COR-L47 (cell line): ENCODE measurements around the gene CAMSAP2.

Experiments used
- DNase-seq: peaks from one replicate; lab custom pipeline; 2025; lab: John Stamatoyannopoulos, UW

The CAMSAP2 gene, protein sequence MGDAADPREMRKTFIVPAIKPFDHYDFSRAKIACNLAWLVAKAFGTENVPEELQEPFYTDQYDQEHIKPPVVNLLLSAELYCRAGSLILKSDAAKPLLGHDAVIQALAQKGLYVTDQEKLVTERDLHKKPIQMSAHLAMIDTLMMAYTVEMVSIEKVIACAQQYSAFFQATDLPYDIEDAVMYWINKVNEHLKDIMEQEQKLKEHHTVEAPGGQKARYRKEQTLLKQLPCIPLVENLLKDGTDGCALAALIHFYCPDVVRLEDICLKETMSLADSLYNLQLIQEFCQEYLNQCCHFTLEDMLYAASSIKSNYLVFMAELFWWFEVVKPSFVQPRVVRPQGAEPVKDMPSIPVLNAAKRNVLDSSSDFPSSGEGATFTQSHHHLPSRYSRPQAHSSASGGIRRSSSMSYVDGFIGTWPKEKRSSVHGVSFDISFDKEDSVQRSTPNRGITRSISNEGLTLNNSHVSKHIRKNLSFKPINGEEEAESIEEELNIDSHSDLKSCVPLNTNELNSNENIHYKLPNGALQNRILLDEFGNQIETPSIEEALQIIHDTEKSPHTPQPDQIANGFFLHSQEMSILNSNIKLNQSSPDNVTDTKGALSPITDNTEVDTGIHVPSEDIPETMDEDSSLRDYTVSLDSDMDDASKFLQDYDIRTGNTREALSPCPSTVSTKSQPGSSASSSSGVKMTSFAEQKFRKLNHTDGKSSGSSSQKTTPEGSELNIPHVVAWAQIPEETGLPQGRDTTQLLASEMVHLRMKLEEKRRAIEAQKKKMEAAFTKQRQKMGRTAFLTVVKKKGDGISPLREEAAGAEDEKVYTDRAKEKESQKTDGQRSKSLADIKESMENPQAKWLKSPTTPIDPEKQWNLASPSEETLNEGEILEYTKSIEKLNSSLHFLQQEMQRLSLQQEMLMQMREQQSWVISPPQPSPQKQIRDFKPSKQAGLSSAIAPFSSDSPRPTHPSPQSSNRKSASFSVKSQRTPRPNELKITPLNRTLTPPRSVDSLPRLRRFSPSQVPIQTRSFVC (N-terminal part only)

DNA sequence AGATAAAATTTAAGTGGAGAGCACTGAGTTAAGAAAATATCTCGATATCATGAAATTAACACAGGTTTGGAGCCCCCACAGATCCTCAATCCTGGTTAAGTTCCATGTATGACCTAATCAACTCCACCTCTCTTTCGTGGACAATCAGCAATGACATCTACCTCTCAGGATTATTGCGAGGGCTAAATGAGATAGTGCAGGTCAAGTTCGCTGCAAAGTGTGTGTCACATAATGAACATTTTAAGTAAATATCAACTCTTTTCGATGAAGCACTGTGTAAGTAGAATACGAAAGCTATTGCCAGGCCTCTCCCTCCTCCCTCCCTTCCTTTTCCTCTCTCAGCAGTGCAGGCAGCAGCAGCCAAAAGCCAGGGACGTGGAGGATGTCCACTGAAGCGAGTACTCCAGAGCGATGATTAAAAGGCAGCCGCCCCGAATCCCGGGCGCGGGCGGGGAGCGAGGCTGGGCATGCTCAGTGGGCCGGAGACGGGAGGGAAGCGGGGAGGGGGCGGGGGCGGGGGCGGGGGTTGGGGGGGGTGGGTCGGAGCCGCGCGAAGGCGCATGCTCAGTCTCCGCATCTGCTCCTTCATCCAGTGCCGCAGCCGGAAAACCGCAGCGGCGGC is at the start of gene CAMSAP2:
Gene CAMSAP2 (plus strand): TSS at position 567 of the 622 bp plus-strand sequence. CDS start 935 bp downstream, outside the sequence.
- peak; percentile 89 for DNase-seq

- no peak for DNase-seq
Measured at GRCh38 chr1:200692316-200692715, 46.4 kb upstream of the CAMSAP2 start.

- no peak for DNase-seq
Measured at GRCh38 chr1:200693327-200693726, 45.4 kb upstream of the CAMSAP2 start.

- no peak for DNase-seq
Measured at GRCh38 chr1:200694738-200695137, 44.0 kb upstream of the CAMSAP2 start.

DNA sequence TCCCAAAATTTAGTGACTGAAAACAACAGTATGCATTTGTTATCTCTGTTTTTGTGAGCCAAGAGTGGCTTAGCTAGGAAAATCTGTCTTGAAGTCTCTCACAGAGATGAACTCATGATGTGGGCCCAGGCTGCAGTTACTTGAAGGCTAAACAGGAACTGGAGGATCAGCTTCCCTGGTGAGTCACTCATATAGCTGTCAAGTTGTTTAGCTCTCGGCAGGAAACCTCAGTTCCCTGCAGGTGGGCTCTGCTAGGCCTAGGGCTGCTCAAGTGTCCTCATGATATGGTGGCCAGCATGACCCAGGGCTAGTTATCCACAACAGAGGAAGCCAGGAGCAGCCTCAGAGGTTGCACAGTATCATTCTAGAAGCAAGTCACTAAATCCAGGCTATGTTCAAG is 38.8 kb upstream of the CAMSAP2 start:
- peak; percentile 23 for DNase-seq

DNA sequence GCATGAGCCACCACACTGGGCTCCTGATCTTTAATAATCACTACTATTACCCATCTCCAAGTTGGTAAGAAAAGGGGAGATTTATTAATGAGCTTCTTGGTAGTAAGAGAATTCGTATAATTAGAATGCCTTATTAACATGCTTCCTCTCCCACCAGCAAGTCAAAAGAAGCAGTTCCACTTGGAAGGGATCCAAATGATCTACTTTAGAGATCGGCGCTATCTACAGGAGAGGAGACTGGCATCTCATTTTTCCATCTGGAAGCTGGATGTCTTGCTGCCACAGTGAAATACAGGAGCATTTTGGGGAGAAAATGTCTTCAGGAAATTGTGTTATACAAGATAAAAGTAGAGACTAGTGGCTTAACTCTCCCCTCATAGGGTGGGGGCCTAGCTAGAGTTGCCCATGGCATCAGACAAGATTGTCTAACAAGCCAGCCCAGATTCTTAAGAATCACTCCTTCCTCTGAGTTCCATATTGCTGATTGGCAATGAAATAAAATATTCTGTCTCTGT is 33.6 kb upstream of the CAMSAP2 start:
- DNase-seq: no peak

DNA sequence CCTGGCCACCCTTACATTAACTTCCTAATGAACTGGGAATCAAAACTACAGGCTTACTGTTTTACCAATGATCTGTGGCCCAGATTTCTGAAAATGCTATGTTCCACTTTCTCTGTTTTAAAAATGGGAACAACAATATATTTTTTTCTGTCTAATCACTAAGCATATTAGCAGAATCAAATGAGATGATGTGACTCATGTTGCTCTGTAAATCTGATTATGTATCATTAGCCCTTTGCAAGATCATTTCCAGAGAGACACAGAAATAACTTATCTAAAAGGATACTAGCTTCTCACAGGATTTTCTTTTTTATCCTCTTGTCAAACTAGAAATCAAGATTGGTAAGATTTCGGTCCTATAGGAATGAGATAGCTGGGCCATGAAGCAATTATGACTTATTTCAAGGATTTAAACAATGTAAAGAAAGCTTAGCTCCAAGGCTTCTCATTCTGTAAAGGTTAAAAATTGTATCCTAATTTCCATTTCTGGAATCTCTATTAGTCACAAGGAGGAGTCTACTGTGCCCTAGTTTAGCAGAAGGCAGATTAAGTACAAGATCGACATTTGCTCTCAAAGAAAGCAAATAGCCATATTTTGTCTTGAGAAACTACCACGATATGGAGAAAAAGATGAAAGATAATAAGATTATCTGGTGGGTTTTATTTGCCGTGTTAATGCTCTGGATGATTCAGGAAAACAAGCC is 32.4 kb upstream of the CAMSAP2 start:
- no peak for DNase-seq

GRCh38 chr1:200707116-200707515 is 31.6 kb upstream of the CAMSAP2 start:
- no peak for DNase-seq

DNA sequence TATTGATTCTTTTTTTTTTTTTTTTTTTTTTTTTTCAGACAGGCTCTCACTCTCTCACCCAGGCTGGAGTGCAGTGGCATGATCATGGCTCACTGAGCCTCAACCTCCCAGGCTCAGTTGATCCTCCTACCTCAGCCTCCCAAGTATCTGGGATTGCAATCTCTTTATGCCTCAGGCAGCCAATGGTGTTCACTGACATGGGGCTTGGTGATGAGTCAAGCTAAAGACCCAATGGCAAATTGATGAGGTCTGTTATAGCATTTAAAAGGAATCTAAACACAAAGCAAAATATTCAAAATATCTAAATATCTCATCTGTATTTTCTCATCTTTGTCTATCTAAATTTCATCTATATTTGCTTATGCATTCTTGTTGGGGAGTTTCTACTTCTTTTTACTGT is 30.5 kb upstream of the CAMSAP2 start:
- no peak for DNase-seq

DNA sequence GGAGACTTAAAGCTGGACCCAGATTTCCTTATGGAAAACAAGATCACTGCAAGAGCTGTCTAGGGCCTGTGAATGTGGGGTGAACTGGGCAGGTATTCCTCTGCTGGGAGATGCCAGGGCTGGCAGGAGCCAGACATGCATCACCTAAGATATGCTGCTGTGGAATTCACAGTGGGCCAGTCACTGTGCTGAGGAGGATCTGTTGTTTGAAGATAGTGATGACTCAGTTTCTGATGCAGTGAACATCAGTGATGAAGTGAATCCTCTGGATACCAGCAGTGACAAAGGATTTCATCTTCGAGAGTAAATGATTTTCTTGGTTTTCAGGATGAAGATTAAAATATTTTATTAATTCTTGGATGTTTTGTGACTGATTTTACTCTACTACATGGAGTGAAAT is 29.9 kb upstream of the CAMSAP2 start:
- DNase-seq: no peak

- DNase-seq: no peak
Measured at GRCh38 chr1:200710166-200710565, 28.5 kb upstream of the CAMSAP2 start.

GRCh38 chr1:200714504-200715187 is 24.0 kb upstream of the CAMSAP2 start:
- no peak for DNase-seq

DNA sequence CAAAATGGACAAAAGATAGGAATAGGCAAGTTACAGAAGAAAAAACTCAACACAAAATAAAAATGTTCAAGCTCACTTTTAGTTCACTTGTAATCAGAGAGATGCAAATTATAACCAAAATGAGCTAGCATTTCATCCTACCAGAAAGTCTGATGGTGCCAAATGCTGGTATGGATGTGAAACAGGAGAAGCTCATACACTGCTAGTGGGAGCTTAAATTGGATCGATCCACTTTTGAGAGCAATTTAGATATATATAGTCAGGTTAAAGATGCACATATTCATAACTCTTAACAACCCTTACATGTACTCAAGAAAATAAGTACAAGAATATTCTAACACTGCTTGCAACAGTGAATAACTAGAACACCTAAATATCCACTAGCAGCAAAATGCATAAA is 18.5 kb upstream of the CAMSAP2 start:
- no peak for DNase-seq

DNA sequence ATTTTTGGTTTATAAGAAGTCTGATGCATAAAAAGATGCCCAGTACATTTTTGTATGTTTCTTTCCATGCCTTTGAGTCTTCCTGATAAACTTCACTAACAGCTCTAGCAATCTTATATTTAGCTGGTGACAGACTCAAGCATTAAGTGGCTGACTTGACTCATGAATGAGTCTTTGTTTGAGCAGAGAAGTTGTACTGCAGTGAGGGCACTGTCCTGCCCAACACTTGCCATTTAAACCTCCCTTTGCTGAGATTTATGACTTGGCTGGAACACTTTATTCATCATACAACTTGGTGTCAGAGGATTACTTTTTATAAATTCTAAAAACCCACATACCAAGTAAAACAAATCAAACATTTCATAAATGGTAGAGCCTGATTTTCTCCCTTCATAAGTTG is 14.6 kb upstream of the CAMSAP2 start:
- no peak for DNase-seq

DNA sequence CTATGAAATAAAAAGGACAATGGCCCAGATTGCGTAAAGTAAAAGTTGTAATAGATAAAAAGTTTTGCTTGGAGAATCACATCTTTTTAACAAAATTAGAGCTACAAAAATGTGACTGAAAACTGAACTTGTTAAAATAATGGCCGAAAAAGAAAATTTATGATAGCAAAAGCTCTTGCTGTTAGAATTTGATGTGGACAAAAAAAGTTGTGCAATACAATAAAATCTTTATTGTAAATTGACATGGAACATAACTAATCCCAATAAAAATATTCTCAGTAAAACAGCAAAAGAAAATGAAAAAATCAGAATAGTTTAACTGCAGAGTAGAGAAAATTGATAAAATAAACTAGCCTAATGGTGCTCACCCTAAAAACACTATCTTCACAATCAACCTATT is 11.4 kb upstream of the CAMSAP2 start:
- no peak for DNase-seq

DNA sequence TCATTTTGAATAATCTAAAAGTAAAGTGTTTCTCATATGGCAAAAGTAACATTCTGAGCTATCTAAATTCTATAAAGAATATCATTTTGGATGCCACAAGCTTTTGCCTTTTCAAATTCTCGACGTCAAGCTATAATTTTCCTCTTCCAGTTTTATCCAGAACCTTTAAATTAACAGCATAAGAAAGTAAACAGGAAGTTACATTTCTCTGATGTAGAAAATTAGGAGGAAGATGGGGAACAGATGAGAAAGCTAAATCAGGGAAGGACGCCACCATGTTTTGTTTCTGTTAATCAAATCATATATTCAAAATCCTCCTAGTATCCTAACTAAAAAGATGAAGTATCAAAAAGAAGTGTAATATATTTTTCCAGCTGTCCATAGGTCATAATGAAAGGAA is 8.8 kb upstream of the CAMSAP2 start:
- DNase-seq: no peak

- no peak for DNase-seq
Measured at GRCh38 chr1:200731654-200732332, 6.9 kb upstream of the CAMSAP2 start.

GRCh38 chr1:200732438-200732837 is 6.3 kb upstream of the CAMSAP2 start:
- DNase-seq: no peak

GRCh38 chr1:200733907-200734306 is 4.8 kb upstream of the CAMSAP2 start:
- no peak for DNase-seq

DNA sequence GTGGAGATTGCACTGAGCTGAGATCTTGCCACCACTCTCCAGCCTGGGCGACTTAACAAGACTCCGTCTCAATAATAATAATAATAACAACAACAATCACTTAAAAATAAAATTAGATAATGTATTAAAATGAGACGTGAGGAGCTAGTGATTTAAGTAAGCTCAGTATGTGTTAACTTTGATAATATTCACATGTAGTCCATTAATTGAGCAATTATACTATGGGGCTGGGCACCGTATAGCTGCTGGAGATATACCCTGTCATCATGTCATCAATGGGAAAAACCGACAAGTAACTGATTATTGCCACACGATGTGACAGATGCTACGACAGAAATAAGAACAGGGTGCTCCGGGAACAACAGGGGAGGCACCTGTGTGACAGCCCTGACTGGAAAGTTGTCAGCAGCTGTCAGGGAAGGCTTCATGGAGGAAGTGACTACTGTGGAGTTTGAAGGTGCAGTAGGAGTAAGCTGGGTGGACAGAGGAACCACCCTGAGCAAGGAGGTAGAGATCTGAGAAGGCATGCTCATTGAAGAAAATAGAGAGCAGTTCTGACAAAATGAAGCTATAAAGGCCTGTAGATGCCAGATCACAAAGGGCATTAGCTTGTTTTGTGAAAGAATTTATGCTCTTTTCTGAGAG is 924 bp upstream of the CAMSAP2 start:
- no peak for DNase-seq
